ENCODE data around the gene NRL.

DNA sequence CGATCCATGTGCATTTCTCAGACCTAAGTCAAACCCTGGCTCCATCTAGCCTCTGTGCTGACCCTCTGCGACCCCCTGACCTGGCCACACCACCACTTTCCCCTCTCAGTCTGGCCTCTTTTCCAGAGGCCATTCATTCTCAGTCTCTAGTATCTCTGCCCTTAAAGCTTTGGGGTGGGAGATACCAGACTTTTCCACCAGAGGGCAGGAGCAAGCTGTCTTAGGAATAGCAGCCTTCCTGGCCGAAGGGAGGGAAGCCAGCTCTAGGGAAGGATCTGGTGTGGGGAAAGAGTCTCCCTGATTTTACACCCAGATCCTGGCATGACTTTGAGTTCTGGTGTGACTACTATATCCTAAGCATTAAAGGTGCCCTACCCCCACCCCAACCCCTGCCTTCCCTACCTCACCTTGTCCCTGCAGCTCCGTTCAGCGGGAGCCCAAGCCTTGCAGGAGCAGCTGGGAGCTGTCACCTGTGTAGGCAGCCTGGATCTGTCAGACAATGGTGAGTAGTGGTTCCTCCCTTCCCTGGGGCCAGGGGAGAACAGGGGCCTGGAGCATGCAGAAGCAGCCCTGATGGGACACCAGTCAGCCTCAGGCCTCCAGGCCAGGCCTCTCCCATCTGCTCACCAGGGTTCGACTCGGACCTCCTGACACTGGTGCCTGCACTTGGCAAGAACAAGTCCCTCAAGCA is 56.3 kb downstream of the NRL start:
- TF ChIP-seq EP300 (IDR thresholded peaks at IDR 0.05; ENCODE audit: low read depth) (no peak), POLR2A (IDR thresholded peaks at IDR 0.05) (no peak), POLR2AphosphoS5 (IDR thresholded peaks at IDR 0.05) (no peak)
- TF ChIP-seq, protein P1, sequence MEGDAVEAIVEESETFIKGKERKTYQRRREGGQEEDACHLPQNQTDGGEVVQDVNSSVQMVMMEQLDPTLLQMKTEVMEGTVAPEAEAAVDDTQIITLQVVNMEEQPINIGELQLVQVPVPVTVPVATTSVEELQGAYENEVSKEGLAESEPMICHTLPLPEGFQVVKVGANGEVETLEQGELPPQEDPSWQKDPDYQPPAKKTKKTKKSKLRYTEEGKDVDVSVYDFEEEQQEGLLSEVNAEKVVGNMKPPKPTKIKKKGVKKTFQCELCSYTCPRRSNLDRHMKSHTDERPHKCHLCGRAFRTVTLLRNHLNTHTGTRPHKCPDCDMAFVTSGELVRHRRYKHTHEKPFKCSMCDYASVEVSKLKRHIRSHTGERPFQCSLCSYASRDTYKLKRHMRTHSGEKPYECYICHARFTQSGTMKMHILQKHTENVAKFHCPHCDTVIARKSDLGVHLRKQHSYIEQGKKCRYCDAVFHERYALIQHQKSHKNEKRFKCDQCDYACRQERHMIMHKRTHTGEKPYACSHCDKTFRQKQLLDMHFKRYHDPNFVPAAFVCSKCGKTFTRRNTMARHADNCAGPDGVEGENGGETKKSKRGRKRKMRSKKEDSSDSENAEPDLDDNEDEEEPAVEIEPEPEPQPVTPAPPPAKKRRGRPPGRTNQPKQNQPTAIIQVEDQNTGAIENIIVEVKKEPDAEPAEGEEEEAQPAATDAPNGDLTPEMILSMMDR (IDR thresholded peaks at IDR 0.05): peak; percentile 76 to 97 (median 90)

Data from transverse colon (tissue), 4 donors.